Measurements from ENCODE around the gene DPEP3.

Gene DPEP3

GRCh38 chr16:67969254-67970039, 10.9 kb downstream of the DPEP3 start:
- no peak overlapping the region for H3K4me3 ChIP-seq (ENCODE audit: low read depth, low read length)
- no peak for TF ChIP-seq CTCF (IDR thresholded peaks at IDR 0.05; ENCODE audit: control insufficient read depth, extremely low read depth, insufficient read depth)
- DNase-seq (ENCODE audit: low read depth) = no peak

- TF ChIP-seq CTCF (IDR thresholded peaks at IDR 0.05; ENCODE audit: control insufficient read depth, extremely low read depth, insufficient read depth) = no peak
Measured at GRCh38 chr16:67968400-67969253, 11.7 kb downstream of the DPEP3 start, which contains the start of gene SLC12A4. TSS of gene SLC12A4 (minus strand) at chr16:67968637. CDS start at chr16:67968553, 84 bp downstream.

GRCh38 chr16:67967958-67968399, 12.3 kb downstream of the DPEP3 start:
- TF ChIP-seq CTCF (IDR thresholded peaks at IDR 0.05; ENCODE audit: control insufficient read depth, extremely low read depth, insufficient read depth) = no peak
- H3K4me3 ChIP-seq (ENCODE audit: low read depth, low read length) = no peak overlapping the region
- no peak for DNase-seq (ENCODE audit: low read depth)

More at GRCh38 chr16:67968400-67969253, 11.7 kb downstream of the DPEP3 start, which contains the start of gene SLC12A4:
- no peak for DNase-seq (ENCODE audit: low read depth)
- H3K4me3 ChIP-seq (ENCODE audit: low read depth, low read length) = no peak within 1 kb of the TSS

GRCh38 chr16:67967183-67967957, 12.9 kb downstream of the DPEP3 start:
- TF ChIP-seq CTCF (IDR thresholded peaks at IDR 0.05; ENCODE audit: control insufficient read depth, extremely low read depth, insufficient read depth) = no peak
- DNase-seq (ENCODE audit: low read depth) = no peak
- H3K4me3 ChIP-seq (ENCODE audit: low read depth, low read length) = no peak overlapping the region

GRCh38 chr16:67966549-67967182, 13.6 kb downstream of the DPEP3 start:
- no peak for DNase-seq (ENCODE audit: low read depth)
- no peak for TF ChIP-seq CTCF (IDR thresholded peaks at IDR 0.05; ENCODE audit: control insufficient read depth, extremely low read depth, insufficient read depth)
- H3K4me3 ChIP-seq (ENCODE audit: low read depth, low read length) = no peak overlapping the region
